Measurements from ENCODE around the gene PDE2A. TPM values are rescaled to one million over a fixed set of nuclear protein-coding genes. Genes with fewer than 3 reads are reported as not detected.

Gene PDE2A
- total RNA-seq, 1 experiment from 2014 or later, result 0.58 TPM

GRCh38 chr11:72528121-72528520 lies 146.1 kb downstream of the PDE2A start:
- ChIA-PET POLR2A (ENCODE audit: low non-redundant PET) (no interaction called here), CTCF (no interaction called here)
- TF ChIP-seq EZH2 (IDR thresholded peaks at IDR 0.05; ENCODE audit: borderline replicate concordance, low read depth, low read length, poor library complexity, severe bottlenecking) (no peak), CTCF (conservative IDR thresholded peaks at IDR 0.05; ENCODE audit: low read depth, low read length) (no peak)
- Histone ChIP-seq H3K9me3 (ENCODE audit: low read depth, low read length, poor library complexity, severe bottlenecking) (no peaks in the 10 kb centered on the region), H3K4me1 (ENCODE audit: insufficient read depth, low read length, poor library complexity, severe bottlenecking) (no peaks in the 10 kb centered on the region), H3K27me3 (replicated peaks; ENCODE audit: insufficient read depth, low read depth, low read length, poor library complexity) (no peaks in the 10 kb centered on the region), H3K27ac (ENCODE audit: low read depth, low read length, poor library complexity, severe bottlenecking) (no peak overlapping the region), H3K4me3 (ENCODE audit: low read depth, low read length, poor library complexity, severe bottlenecking) (no peak overlapping the region), H3K36me3 (ENCODE audit: insufficient read depth, low read length, poor library complexity, severe bottlenecking) (no peaks in the 10 kb centered on the region)
- intact Hi-C loops (cut with micrococcal nuclease; ENCODE audit: unreplicated experiment), result no loop called here
- BruUV-seq (replicated peaks), result no TSS peak
- DNase-seq (ENCODE audit: low spot score), result no peak

Small RNA genes lying within 50 kb of the gene (microRNA-seq; reads per million reads assigned to microRNA genes)
- gene MIR139, result 439 reads per million, percentile 75 among the genes with 10 or more reads in this experiment

Other genes starting within 250 kb of the PDE2A start
- 38.1 and 40.1 TPM in 2 replicates for gene CLPB, start 239.9 kb downstream of the PDE2A start, total RNA-seq (2021)
- gene ARAP1, start 78.0 kb upstream of the PDE2A start, total RNA-seq (2021), result 66.1 and 68.4 TPM in 2 replicates
- 16.9 and 18.3 TPM in 2 replicates for gene STARD10, start 119.6 kb upstream of the PDE2A start, total RNA-seq (2021)
- 8.6 and 11.7 TPM in 2 replicates for gene ATG16L2, start 140.0 kb upstream of the PDE2A start, total RNA-seq (2021)